Suppressor macrophage treated with lipopolysaccharide for 4 hours (primary cell): ENCODE results near the gene IFNG-AS1.

Source experiments
- DNase-seq: peaks from one replicate; pipeline ENCODE4 v3.0.0-alpha.2; 2020

Gene IFNG-AS1

GRCh38 chr12:68040450-68041075 lies 51.3 kb downstream of the IFNG-AS1 start:
- peak; percentile 78 for DNase-seq

GRCh38 chr12:68042212-68042699 lies 53.0 kb downstream of the IFNG-AS1 start:
- DNase-seq, result peak; percentile 17

GRCh38 chr12:68043435-68043834 lies 54.2 kb downstream of the IFNG-AS1 start:
- no peak for DNase-seq

- no peak for DNase-seq
Observed at GRCh38 chr12:68048648-68049297, 59.5 kb downstream of the IFNG-AS1 start.

- no peak for DNase-seq
Observed at GRCh38 chr12:68056300-68056699, 67.1 kb downstream of the IFNG-AS1 start.

- no peak for DNase-seq
Observed at GRCh38 chr12:68063900-68064590, 74.8 kb downstream of the IFNG-AS1 start.

GRCh38 chr12:68065163-68065562 lies 75.9 kb downstream of the IFNG-AS1 start:
- no peak for DNase-seq

- DNase-seq, result no peak
Observed at GRCh38 chr12:68065687-68066086, 76.4 kb downstream of the IFNG-AS1 start.

- no peak for DNase-seq
Observed at GRCh38 chr12:68067762-68068376, 78.6 kb downstream of the IFNG-AS1 start.

- DNase-seq, result peak; percentile 30
Observed at GRCh38 chr12:68069275-68069674, 80.0 kb downstream of the IFNG-AS1 start.
